ENCODE results near the gene WTAP.
A peak's percentile ranks its signal among the peaks of the same experiment; 100 is the strongest.
"Not testable (repeated sequence)": the region's sequence is repeated elsewhere in the genome, so short reads cannot be mapped to it uniquely, and the experiment has no call there.

The WTAP gene

DNA sequence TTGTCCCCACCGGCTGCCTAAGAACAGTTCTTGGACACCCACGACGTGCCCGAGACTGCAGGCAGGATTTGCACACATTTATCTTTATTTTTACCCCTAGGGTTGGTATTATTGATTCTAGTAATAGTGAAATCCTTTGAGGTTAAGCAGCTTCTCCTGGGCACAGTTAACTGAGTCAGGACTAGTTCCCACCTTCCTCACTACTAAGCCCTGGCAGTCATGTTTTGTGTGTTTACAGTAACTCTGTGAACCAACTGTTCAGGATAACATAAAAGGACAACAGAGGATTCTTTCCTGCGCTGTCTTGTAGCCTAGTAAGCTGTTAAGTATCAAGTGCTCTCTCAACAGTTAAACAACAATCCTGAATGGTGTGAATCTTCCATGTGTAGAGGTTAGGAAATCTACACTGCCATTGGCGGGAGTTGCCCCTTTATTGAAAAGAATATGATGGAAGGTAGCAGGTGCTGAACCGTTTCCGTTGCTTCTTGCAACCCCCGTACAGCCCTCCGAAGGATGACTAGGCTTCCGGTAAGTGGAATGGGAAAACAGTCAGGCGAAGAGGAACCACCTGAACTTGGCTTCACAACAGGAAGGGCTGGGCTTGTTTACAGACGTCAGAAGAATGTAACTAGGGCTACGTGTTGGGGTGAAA is 33.3 kb upstream of the WTAP start:
- peak; percentile 84 for DNase-seq

DNA sequence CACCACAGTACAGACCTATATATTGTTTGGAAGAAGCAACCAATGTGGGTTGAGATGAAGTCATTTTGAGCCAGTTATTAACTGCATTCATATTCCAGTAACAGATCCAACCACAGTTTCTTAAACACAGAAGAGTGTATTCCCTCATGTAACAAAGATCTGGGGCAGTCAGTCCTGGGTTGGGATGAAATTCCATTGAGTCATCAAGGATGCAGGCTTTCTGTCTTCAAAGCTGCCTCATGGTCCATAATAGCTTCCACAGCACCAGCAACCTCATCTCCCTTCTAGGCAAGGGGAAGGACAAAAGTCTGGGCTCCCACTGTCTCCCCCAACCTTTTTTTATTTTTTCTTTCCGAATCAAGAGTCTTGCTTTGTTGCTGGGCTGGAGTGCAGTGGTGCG is 31.3 kb upstream of the WTAP start:
- no peak for DNase-seq

DNA sequence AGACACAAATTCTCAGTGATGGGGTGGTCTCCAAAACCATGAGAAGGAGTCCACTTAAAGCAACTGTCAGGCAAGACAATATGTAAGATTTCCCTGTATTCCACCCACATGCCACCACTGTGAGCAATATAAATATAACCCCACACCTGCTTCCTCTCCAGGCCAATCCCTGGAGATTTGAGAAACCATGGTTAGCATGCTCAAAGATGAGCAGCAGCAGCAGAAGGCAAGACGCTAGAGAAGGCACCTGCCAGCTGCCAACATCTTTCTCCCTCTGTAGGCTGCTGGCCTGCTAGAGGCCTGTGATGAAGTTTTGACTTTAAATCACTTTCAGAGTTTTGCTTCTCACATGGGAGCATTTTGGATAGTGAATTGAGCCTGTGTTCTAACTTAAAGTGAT is 26.3 kb upstream of the WTAP start:
- no peak for DNase-seq

DNA sequence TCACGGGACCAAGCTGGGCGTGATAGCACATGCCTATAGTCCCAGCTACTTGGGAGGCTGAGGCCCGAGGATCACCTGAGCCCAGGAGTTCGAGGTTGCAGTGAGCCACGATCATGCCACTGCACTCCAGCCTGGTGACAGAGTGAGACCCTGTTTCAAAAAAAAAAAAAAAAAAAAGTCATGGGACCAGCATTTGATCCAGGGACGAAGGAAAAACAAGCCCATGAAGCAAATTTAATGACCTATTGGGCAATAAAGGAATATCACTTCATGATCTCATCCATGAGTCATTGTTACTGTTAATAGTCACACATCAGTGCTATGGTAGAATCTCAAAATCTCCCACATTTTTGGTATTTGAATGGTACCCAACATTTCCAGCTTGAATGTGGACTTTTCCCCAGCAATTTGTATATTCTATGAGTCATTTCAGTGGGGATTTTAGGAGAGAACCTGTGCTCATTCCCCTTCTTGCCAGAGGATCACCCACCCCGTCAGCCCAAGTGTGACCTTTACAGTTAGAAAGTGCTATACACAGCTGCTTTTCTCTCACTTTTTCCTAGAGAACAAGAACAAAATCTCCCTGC is 25.8 kb upstream of the WTAP start:
- DNase-seq, result no peak

DNA sequence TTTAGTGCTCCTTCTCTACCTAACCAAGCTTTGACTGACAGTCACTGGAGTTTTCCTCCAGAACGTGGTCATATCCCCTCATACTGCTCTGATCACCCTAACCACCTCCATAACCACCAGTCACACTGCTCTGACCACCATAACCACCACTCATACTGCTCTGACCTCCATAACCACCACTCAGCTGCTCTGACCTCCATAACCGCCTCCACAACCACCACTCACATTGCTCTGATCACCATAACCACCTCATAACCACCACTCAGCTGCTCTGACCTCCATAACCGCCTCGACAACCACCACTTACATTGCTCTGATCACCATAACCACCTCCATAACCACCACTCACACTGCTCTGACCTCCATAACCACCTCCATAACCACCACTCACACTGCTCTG is 16.7 kb upstream of the WTAP start:
- not testable (repeated sequence) for DNase-seq

DNA sequence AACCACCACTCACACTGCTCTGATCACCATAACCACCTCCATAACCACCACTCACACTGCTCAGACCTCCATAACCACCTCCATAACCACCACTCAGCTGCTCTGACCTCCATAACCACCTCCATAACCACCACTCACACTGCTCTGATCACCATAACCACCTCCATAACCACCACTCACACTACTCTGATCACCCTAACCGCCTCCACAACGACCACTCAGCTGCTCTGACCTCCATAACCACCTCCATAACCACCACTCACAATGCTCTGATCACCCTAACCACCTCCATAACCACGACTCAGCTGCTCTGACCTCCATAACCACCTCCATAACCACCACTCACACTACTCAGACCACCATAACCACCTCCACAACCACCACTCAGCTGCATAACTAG is 14.9 kb upstream of the WTAP start:
- DNase-seq, result not testable (repeated sequence)

DNA sequence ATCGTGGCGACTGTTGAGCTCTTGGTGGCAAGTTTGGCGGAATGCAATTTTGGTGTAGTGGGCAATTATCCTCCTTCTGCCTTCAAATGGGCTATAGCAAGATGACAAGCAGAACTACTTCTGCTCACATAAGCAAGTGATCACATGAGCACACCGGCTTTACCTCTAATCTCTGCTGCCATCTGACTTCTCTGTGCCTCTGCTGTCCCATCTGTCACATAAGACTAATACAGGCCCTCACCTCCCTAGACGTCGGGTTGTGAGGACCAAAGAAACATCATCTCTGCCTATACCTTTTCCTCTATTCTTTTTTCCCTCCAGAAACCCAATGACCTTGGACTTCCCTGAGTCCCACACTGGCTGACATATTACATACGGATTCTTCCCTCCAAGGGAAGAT is 13.3 kb upstream of the WTAP start:
- DNase-seq, result no peak

DNA sequence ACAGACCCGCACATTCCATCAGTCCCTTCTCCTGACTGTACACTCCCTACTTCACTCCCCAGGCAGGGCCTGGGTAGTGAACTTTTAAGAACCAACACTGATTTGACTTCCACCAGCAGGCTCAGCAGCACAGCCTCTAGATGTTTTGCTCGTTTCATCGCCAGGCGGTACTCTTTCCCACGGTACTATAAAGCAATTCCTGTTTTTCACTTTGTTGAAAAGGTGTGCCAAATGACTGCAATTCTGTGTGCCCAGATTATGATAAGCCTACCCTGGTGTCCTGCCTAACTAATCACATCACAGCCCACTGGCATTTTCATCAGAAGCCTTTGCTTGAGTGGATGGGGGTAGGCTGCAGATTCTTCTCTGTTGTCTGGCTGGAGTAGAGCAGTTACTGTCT is 12.9 kb upstream of the WTAP start:
- DNase-seq, result no peak

DNA sequence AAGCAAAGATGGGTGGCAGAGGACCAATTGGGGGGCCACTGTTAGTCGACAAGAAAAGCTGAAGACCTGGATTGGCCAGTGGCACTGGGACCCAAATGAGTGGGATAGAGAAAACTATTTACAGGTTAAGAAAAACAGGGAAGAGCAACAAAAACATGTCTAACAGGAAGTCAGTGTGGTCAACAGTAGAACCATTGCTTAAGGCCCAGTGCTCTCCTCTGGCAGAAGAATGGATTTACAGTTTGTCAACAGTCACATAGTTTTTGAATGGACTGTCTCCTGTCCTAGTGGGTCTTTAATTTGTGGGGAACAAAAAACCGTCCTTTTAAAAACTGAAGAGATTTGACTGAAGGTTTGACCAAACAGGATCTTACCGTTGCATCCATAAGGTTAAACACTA is 12.1 kb upstream of the WTAP start:
- no peak for DNase-seq

DNA sequence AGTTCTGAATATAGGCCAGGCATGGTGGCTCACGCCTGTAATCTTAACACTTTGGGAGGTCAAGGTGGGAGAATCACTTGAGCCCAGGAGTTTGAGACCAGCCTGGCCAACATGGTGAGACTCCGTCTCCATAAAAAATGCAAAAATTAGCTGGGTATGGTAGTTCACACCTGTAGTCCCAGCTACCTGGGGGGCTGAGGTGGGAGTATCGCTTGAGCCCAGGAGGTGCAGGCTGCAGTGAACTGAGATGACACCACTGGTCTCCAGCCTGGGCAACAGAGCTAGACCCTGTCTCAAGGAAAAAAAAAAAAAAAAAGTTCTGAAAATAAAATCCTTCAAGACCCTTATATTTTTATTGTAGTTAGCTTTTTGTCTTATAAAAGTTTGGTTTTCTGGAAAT is 11.7 kb upstream of the WTAP start:
- DNase-seq, result no peak

DNA sequence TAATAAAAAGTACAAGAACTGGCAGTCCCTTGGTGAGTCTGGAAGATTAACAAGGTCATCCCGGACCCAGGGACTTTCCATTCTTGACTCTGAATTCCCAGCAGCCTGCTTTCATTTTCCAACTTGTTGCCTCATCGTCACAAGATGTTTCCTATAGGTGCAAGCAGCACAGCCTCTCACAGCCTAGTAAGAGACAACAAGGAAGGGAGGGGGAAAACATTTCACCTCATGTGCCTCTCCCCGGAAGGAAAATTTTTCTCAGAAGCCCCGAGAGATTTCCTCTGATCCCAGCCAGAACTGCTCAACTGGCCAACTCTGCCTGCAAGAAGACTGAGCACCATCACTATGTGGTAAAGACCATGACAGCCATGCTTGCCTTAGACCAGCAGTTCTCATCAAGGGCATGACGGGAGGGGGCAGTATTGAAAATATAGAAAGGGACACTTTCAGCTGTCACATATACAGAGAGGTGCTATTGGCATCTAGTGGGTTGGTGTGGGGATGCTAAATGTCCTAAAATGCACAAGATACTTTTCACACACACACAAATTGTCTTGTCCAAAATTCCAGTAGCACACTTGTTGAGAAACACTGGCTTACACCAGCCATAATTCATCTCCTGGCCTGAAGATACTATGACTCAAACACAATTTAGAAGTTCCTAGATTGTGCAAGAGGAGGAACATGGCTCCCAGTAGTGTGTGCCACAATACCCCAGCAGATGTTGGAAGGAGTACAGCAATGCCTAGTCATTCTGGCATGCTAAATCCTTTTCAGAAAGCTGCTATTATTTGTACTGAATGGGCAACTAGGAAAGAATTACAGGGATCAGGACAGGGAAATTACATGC is 10.8 kb upstream of the WTAP start:
- DNase-seq, result peak; percentile 39

DNA sequence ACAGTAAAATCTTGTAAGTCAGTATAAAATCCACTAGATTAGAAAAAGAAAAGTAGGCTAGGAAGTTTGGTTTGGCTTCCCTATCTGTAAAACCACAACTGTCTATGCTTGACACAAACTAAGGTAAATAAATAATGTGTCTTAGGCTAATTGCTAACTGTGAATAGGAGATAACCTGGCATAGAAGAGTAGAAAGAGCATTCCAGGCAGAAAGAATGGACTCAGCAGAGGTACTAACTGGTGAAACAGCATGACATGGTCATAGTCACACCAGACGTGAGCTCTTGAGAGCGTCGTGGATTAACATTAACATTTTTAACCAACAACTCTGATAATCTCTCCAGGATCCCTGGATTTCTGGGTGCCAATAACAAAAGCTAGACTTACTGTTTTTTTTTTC is 8.7 kb upstream of the WTAP start:
- DNase-seq, result no peak

DNA sequence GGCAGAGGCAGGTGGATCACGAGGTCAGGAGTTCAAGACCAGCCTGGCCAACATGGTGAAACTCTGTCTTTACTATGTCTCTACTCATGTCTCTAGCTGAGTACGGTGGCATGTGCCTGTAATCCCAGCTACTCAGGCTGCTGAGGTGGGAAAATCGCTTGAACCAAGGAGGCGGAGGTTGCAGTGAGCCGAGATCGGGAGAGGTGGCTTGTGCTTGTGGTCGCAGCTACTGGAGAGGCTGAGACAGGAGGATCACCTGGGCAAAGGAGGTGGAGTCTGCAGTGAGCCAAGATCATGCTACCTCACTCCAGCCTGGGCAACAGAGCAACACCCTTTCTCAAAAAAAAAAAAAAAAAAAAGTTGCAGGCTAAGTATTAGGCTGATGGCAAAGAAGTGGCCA is 8.0 kb upstream of the WTAP start:
- no peak for DNase-seq

DNA sequence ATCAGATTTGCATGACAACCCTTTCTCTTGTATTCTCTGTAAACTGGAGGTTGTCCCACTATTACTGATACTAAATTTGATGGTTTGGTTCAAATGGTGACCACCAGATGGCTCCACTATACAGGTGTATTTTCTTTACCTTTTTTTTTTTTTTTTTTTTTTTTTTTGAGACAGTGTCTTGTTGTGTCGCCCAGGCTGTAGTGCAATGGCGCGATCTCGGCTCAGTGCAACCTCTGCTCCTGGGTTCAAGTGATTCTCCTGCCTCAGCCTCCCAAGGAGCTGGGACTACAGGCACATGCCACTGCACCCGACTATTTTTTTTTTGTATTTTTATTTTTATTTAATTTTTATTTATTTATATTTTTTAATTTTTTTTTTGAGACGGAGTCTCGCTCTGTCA is 6.6 kb upstream of the WTAP start:
- peak; percentile 26 for DNase-seq

DNA sequence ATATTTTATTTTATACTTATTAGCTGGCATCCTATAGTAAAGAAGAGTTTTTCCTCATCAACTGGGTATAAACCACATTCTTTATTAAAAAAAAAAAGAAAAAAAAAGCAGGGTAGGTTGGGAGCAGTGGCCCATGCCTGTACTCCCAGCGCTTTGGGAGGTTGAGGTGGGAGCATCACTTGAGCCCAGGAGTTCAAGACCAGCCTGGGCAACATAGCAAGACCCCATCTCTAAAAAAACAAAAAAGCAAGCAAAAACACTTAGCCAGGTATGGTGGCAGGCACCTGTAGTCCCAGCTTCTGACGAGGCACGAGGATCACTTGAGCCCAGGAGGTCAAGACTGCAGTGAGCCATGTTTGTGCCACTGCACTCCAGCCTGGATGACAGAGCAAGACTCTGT is 5.3 kb upstream of the WTAP start:
- DNase-seq, result not testable (repeated sequence)

DNA sequence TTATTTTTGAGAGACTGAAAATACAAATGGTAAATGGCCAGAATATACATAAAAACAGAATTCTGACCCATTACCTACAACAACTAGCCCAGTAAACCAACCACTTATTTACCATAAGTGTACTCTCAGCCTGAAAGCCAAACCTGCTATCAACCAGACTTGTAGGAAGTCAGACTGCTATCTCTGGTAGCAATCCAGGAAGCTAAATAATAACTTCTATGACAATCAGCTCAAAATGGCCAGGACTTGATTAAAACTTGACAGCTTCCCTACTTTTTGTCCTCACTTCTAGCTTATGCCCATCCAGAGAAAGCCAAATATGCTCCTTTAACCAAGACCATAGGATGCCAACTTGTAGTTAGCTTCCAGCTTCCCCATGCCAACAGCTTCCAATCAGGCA is 4.7 kb upstream of the WTAP start:
- DNase-seq, result no peak

DNA sequence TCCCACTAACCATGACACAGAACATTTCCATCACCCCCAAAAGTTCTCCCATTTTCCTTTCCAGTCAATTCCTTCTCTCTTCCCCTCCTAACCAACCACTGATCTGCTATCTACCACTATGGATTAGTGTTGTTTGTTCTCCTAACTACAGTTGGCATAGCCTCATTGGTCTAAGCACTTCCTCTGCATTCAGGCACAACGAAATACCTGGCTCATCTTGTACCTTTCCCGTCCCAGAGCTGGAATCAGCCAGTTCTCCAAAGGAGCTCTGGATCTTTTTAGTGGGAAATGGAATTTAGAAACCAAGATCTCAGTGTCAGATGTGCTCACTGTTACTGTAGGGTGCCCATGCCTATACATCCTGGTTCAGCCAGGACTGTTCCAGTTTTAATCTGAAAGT is 4.0 kb upstream of the WTAP start:
- no peak for DNase-seq

DNA sequence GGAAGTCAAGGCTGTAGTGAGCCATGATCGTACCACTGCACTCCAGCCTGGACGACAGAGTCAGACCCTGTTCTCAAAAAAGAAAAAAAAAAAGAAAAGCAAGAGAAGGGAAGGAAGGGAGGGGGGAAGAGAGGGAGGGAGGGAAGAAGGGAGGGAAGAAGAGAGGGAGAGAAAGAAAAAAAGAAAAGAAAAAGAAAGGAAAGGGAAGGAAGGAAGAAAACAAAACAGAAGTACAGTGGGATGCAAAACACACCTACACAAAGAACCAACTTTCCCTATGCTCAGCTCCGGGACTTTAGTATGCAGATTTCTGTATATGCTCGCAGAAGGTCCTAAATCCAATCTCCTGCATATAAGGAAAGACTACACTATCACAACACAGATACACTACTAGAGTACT is 2.5 kb upstream of the WTAP start:
- no peak for DNase-seq

DNA sequence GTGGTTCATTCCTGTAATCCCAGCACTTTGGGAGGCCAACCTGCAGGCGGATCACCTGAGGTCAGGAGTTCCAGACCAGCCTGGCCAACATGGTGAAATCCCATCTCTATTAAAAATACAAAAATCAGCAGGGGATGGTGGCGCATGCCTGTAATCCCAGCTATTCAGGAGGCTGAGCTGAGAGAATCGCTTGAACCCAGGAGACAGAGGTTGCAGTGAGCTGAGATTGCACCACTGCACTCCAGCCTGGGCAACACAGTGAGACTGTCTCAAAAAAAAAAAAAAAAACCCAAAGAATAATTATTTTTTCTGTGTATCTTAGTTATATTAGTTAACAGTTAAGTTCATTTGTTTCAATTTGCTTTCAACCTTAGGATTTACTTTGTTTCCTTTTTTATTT is 2.1 kb upstream of the WTAP start:
- DNase-seq, result not testable (repeated sequence)

DNA sequence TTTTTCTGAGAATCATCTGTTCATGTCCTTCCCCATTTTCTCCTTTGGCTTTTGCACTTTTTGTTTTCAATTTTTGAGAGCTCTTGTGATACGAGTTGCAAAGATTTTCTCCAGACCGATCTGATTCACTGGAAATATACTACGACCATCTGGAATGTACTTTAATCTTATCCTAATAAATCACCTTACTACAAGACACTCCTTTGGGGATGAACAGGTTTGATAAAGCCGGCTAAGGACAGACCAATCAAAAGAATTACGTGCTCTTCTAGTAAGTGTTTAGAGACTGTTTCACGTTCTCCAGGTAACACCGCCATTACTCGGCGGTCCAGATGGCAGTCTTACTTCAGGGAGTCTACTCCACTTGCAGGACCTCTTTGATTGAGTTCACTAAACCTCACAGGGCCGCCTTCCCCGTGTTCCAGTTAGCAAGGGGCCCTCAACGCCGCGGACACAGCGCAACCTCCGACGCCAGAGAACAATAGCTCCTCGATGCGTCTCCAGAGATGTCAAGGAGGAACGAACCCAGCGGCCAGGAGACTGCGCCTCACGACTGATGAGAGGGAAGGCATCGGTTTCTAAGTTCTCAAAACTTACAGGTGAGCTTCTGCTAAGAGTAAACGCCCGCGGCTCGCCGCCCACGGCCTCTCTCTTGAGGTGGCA is 920 bp upstream of the WTAP start:
- DNase-seq, result no peak

DNA sequence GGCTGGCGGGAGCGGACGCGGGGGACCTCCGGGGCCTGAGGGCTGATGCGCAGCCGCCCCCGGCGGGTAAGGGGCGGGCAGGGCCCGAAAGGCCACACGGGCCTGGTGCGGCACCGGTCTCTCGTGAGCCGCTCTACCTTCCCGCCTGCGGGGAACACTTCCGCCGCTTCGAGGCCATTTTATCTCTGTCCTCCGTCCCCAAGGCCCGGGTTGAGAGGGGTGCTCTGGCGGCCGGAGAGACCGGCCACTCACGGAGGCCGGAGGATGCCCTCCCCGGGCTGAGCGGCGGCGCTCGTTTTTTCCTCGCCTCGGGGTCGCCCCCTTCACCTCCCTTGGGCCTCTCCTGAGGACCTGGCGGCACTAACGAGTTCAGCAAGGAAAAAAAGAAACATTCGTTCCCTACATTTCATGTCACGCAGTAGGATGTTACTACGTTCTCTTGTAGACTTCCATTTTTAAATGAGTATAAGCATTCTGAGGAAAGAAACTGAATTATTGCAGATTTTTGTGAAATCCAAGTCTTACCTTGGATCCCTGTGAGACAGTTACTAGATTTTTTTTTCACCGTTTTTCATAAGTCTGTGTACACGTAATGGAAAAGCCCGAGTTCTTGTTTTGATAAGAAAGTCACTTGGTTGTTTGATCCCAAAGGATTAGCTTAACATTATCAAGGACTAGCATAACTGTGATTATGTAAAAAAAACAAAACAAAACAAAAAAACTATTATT is 575 bp downstream of the WTAP start:
- no peak for DNase-seq

DNA sequence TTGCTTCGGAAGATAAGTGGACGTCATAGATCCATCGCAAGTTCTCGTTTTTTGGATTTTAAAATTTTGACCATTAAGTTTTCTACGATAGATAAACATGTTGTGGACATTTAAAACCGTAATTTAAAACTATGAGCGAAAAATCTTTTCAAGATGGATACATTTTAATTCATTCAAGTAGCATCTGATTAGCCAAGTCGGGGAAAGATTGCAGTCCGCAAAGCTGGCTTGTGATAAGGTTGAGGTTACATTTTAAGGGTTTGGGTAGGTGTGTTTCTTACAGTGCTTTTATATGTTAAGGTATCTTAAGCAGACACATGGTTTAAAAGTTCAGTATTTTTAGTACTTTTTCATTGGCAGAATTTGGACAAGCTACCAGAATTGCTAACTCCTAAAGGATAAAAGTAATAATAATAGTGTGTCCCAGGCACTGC is 1.2 kb downstream of the WTAP start:
- DNase-seq, result no peak
